ENCODE measurements around the gene FOXN3.
"Not testable (repeated sequence)": the region's sequence is repeated elsewhere in the genome, so short reads cannot be mapped to it uniquely, and the experiment has no call there.

The FOXN3 gene

GRCh38 chr14:89228921-89229639 is 188.0 kb downstream of the FOXN3 start:
- no peak for DNase-seq (ENCODE audit: low spot score)

GRCh38 chr14:89227496-89227836 is 189.6 kb downstream of the FOXN3 start:
- DNase-seq (ENCODE audit: low spot score) = no peak

- DNase-seq (ENCODE audit: low spot score) = no peak
Measured at GRCh38 chr14:89226801-89227495, 190.1 kb downstream of the FOXN3 start.

- no peak for DNase-seq (ENCODE audit: low spot score)
Measured at GRCh38 chr14:89225607-89226006, 191.4 kb downstream of the FOXN3 start.

- peak; percentile 12 for DNase-seq (ENCODE audit: low spot score)
Measured at GRCh38 chr14:89221109-89221810, 195.8 kb downstream of the FOXN3 start.

- DNase-seq (ENCODE audit: low spot score) = no peak
Measured at GRCh38 chr14:89219051-89219450, 198.0 kb downstream of the FOXN3 start.

GRCh38 chr14:89217891-89218290 is 199.1 kb downstream of the FOXN3 start:
- DNase-seq (ENCODE audit: low spot score) = no peak

- DNase-seq (ENCODE audit: low spot score) = no peak
Measured at GRCh38 chr14:89215531-89215930, 201.5 kb downstream of the FOXN3 start.

- no peak for DNase-seq (ENCODE audit: low spot score)
Measured at GRCh38 chr14:89215114-89215513, 201.9 kb downstream of the FOXN3 start.

- no peak for DNase-seq (ENCODE audit: low spot score)
Measured at GRCh38 chr14:89214221-89214965, 202.6 kb downstream of the FOXN3 start.

GRCh38 chr14:89212386-89213235 is 204.4 kb downstream of the FOXN3 start:
- no peak for DNase-seq (ENCODE audit: low spot score)

- DNase-seq (ENCODE audit: low spot score) = no peak
Measured at GRCh38 chr14:89209558-89209957, 207.5 kb downstream of the FOXN3 start.

- DNase-seq (ENCODE audit: low spot score) = no peak
Measured at GRCh38 chr14:89207925-89208328, 209.1 kb downstream of the FOXN3 start.

GRCh38 chr14:89206389-89207031 is 210.5 kb downstream of the FOXN3 start:
- no peak for DNase-seq (ENCODE audit: low spot score)

GRCh38 chr14:89205137-89205740 is 211.8 kb downstream of the FOXN3 start:
- DNase-seq (ENCODE audit: low spot score) = no peak

GRCh38 chr14:89202413-89203190 is 214.4 kb downstream of the FOXN3 start:
- DNase-seq (ENCODE audit: low spot score) = no peak

GRCh38 chr14:89201645-89202044 is 215.4 kb downstream of the FOXN3 start:
- DNase-seq (ENCODE audit: low spot score) = no peak

GRCh38 chr14:89199357-89199756 is 217.7 kb downstream of the FOXN3 start:
- DNase-seq (ENCODE audit: low spot score) = not testable (repeated sequence)

- DNase-seq (ENCODE audit: low spot score) = no peak
Measured at GRCh38 chr14:89198544-89199329, 218.3 kb downstream of the FOXN3 start.

Data from CD4-positive, alpha-beta T cell treated with Interleukin-6 at 100 ng/mL for 8 hours (primary cell).